HG03103 (cell line): Measurements from ENCODE around the gene ITGB4.

ENCODE experiments used
- ATAC-seq: cut with Tn5 transposase; IDR thresholded peaks from one replicate; pipeline ENCODE4 v1.9.1; 2021; ENCODE audit warnings: low read depth; ENCODE audit not compliant: unreplicated experiment

ITGB4 gene

DNA sequence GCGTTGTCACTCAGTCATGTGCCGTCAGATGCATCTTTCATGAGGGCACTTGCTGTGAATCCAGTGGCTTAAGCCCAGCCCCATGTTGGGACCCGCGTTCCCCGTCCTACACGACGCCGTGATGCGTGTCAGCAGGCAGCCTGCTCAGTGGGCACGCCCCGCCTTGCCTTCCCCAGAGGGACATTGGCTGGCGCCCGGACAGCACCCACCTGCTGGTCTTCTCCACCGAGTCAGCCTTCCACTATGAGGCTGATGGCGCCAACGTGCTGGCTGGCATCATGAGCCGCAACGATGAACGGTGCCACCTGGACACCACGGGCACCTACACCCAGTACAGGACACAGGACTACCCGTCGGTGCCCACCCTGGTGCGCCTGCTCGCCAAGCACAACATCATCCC lies 8.8 kb downstream of the ITGB4 start:
- ATAC-seq, result no peak

DNA sequence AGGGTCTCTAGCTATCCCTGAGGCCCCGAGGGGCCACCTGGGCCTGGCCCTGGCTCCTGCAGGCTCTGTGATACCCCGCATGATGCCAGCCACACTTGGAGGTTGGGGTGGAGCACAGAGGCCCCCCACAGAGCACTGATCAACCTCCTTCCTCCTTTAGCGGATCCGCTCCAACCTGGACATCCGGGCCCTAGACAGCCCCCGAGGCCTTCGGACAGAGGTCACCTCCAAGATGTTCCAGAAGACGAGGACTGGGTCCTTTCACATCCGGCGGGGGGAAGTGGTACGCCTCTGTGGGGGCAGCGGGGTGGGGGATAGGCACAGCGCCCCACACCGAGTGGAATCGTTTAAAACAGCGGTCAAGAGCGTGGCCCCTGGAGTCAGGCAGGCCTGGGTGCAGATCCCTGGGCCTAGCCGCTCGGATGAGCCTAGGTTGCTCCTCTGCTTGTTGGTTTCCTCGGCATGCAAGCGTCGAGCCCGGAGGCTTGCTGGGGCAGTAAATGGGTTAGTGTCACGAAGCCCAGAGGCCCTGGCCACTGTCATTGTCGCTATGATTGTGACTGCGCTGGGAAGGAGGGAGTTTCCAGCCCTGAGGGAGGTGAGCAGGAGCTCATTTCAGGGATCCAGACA lies 9.9 kb downstream of the ITGB4 start:
- no peak for ATAC-seq

DNA sequence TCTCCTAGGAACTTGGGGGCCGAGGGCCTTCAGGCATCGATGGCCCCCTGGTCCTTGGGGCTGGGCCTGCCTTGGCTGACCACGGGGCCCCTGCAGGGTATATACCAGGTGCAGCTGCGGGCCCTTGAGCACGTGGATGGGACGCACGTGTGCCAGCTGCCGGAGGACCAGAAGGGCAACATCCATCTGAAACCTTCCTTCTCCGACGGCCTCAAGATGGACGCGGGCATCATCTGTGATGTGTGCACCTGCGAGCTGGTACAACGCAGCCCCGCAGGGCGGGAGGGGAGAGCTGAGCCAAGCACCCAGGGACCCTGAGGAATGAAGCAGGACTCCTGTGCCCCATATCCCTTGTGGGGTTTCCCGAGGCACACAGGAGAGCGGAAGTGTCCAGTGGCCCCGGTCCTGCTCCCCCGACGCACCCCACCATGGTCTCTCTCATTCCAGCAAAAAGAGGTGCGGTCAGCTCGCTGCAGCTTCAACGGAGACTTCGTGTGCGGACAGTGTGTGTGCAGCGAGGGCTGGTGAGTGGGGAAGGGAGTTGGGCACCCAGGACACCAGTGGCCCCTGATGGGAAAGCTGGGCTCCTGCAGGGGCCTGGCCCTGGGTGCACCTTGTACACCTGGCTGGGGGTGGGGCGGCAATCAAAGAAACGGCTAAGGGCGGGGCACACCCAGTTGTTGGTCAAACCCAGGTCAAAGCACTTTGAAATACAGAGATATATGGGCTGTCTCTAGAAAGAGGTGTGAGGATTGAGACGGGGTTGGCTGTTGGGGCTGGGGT lies 10.6 kb downstream of the ITGB4 start:
- ATAC-seq, result no peak

DNA sequence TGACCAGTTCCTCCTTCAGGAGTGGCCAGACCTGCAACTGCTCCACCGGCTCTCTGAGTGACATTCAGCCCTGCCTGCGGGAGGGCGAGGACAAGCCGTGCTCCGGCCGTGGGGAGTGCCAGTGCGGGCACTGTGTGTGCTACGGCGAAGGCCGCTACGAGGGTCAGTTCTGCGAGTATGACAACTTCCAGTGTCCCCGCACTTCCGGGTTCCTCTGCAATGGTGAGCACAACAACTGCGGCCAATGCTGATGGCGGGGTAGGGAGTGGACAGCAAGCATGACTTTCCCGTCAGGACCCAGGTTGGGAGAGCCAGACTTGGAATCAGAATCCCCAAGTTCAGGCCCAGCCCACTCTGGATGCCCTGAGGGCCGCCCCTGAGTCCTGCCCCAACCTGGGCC lies 12.2 kb downstream of the ITGB4 start:
- ATAC-seq, result no peak

DNA sequence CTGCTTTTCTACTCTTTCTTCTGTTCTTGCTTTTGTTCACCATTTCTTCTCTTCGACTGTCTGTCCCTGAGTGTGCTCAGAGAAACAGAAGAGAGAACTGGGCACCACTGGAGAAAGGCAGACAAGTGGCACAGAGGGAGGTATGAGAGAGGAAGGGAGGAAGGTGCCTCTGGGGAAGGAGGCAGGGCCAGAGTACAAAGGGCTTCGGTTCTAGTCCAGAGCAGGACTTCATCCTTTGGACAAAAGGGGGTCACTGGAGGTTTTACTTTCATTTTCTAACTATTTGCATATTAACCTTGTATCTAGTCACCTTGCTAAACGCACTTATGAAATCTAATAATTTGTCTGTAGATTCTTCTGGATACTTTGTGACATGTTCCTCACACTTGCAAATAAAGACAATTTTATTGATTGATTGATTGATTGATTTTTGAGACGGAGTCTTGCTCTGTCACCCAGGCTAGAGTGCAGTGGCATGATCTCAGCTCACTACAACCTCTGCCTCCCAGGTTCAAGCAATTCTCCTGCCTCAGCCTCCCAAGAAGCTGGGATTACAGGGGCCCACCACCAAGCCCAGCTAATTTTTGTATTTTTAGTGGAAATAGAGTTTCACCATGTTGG lies 13.5 kb downstream of the ITGB4 start:
- ATAC-seq, result no peak

DNA sequence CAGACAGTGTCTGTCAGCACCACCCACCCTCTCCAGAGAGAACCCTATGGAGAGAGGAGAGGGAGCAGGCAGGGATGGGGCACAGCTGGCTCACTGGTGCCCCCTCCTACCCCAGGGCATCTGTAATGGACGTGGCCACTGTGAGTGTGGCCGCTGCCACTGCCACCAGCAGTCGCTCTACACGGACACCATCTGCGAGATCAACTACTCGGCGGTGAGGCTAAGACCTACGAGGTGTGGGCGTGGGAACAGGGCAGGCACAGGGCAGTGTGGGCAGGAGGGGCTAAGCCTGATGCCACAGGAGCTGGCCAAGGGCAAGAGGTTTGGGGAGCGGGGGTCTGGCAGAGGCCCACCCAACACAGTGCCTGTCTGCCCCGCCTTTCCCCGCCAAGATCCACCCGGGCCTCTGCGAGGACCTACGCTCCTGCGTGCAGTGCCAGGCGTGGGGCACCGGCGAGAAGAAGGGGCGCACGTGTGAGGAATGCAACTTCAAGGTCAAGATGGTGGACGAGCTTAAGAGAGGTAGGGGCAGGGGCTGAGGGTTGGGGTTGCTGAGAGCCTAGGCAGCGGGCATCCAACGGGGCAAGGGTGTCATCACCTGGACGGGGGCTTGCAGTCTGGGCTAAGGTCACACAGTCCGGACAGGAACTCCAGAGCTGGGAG lies 15.0 kb downstream of the ITGB4 start:
- no peak for ATAC-seq

DNA sequence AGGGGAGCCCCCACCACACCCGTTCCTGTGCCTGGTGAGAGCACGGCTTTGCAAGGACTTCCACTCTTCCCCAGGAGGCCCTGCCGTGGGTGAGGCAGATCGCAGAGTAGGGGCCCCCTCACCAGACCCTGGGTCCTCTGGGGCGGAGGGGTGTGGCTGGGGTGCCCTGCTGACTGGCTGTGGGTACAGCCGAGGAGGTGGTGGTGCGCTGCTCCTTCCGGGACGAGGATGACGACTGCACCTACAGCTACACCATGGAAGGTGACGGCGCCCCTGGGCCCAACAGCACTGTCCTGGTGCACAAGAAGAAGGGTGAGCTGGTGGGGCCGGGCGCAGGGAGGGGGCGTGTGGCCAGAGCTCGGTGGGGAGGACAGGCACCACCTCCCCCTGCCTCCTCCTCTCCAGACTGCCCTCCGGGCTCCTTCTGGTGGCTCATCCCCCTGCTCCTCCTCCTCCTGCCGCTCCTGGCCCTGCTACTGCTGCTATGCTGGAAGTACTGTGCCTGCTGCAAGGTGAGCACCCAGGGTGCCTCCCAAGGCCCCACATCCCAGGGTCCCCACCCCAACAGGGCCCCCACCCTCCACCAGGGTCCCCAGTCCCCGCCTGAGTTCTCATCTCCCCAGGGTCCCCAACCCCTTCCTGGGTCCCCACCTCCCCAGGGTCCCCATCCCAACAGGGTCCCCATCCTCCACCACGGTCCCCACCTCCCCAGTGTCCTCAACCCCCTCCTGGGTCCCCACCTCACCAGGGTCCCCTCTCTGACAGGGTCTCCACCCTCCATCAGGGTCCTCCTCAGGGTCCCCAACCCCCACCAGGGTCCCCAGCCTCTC lies 16.1 kb downstream of the ITGB4 start:
- ATAC-seq, result no peak

DNA sequence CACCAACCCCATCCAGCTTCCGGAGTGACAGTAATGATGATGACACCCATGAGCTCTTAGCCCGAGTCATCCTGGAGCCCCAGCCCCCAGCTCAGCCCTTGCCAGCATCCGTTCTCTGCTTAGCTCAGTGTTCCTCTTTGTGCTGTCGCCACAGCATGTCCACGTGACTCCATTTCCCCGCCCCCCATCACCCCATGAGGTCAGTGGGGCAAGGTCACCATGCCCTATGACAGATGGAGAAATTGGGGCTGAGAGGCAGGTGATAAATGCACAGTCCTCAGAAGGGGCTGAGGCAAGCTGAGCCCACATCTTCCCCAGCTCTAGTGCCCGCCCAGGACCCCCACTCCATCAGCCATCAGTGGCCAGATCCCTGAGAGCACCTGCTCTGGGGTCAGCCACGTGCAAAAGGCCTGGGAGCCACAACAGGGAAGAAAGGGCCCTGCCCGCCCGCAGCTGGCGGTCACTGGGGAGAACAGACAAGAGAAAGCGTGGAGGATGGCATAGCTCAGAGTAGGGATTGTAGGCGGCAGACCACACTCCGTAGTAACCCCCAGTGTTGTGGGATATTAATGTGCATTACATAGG lies 17.1 kb downstream of the ITGB4 start:
- ATAC-seq, result no peak

DNA sequence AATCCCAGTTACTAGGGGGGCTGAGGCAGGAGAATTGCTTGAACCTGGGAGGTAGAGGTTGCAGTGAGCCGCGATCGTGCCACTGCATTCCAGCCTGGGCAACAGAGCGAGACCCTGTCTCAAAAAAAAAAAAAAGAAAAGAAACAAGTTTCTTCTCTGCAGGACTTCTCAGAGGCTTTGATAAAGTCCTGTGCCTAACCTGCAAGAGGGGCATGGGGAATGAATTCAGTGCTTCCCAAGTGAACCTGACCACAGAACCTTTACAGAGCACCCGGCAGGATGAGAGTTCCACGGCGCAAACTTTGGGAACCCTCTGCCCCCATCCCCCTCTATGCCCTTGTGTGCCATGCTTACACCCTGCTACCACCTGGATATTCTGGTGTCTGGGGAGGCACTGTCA lies 17.9 kb downstream of the ITGB4 start:
- no peak for ATAC-seq

DNA sequence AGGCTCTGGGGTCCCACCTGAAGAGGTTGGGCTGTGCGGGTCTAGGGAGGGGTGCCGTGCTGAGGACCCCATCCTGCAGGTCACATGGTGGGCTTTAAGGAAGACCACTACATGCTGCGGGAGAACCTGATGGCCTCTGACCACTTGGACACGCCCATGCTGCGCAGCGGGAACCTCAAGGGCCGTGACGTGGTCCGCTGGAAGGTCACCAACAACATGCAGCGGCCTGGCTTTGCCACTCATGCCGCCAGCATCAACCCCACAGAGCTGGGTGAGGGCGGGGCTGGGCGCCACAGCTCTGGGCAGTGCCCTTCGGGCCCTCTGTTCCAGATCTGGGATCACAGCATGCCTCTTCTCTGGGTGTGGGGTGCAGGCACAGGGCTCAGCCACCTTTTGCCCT lies 18.5 kb downstream of the ITGB4 start:
- no peak for ATAC-seq

DNA sequence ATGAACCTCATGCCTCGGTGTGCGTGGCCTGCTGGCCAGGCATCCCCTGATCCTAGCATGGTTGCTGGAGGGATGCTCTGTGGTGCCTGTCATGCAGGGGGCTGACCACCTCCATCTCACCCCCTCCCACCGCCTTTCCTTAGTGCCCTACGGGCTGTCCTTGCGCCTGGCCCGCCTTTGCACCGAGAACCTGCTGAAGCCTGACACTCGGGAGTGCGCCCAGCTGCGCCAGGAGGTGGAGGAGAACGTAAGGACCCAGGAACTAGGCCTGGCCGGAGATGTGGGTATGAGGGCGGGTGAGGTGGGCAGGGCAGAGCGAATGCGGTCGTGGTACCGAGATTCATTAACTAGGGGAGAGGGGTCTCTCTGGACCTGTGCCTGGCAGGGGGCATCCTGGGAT lies 19.0 kb downstream of the ITGB4 start:
- ATAC-seq, result no peak

DNA sequence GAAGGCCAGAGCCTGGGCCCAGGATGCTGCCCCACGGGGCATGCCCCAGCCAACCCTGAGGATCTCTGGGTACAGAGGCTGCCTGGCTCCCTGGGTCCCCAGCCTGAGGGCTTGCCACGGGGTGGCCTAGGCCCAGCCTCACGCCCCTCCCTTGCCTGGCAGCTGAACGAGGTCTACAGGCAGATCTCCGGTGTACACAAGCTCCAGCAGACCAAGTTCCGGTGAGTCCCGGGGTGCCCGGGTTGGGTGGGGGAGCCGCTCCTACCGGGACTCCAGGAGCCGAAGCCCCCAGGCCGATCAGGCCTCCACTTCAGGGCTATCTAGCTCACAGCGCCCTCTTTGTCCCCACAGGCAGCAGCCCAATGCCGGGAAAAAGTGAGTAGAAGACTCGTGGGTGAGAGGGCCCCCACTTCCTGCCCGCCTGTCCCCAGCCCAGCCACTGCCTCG lies 19.4 kb downstream of the ITGB4 start:
- no peak for ATAC-seq

DNA sequence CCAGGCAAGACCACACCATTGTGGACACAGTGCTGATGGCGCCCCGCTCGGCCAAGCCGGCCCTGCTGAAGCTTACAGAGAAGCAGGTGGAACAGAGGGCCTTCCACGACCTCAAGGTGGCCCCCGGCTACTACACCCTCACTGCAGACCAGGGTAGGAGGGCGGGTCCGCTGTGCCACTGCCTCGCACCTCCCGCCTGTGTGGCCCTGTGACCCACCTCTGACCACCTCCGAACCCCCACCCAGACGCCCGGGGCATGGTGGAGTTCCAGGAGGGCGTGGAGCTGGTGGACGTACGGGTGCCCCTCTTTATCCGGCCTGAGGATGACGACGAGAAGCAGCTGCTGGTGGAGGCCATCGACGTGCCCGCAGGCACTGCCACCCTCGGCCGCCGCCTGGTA lies 21.1 kb downstream of the ITGB4 start:
- ATAC-seq, result no peak

DNA sequence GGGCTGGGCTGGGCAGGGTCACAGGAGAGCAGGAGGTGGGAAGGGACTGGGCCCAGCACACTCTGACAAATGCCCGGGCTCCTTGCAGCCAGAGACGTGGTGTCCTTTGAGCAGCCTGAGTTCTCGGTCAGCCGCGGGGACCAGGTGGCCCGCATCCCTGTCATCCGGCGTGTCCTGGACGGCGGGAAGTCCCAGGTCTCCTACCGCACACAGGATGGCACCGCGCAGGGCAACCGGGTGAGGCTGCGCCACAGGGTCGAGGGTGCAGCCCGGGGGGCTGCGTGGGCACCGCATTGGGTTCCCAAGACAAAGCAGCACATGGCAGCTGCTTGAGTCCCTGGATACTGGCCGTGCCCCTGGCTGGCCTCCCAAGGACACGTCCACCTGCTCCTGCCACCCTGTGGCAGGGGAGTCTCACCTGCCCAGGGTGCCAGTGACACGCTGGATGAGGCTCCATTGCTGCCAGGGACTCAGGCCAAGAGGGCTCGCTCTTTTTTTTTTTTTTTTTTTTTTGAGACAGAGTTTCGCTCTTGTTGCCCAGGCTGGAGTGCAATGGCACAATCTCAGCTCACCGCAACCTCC lies 22.5 kb downstream of the ITGB4 start:
- no peak for ATAC-seq

DNA sequence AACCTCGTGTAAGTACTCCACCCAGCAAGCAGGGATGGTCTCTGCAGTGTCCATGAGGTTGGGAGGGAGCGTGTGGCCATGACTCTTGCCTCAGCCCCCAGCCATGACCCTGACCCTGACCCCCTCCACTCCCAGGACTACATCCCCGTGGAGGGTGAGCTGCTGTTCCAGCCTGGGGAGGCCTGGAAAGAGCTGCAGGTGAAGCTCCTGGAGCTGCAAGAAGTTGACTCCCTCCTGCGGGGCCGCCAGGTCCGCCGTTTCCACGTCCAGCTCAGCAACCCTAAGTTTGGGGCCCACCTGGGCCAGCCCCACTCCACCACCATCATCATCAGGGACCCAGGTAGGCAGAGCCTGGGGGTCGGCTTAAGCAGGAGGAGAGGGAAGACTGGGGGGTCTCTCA lies 27.4 kb downstream of the ITGB4 start:
- no peak for ATAC-seq

DNA sequence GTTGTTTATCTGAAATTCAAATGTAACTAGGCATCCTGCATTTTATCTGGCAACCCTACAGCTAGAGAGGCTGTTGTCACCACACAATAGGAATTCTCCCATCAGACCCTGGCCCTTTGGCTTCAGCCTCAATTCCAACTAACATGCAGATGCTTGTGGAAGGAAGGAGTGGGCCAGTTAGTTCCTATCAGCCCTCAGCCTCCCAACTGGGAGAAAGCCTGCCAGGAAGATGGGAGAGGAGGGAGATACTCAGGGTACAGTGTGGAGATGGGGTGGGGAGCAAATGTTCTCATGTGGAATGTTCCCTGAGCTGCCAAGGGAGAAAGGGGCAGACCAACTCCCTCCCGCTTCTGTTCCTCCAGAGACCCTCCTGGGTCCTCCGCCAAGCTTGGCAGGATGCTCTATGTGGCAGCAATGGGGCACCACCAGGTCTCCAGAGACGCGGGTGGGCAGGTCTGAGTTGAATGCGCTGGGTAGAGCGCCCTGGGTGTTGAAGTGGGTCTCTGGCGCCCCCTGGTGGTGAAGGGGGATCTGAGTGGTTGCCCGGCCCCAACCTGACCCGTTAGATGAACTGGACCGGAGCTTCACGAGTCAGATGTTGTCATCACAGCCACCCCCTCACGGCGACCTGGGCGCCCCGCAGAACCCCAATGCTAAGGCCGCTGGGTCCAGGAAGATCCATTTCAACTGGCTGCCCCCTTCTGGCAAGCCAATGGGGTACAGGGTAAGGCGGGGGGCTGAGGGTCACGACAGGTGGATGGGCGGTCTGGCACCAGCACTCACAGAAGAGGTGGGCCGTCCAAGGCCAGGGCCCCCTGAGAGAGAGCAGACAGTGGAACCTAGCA lies 28.5 kb downstream of the ITGB4 start:
- ATAC-seq, result no peak

DNA sequence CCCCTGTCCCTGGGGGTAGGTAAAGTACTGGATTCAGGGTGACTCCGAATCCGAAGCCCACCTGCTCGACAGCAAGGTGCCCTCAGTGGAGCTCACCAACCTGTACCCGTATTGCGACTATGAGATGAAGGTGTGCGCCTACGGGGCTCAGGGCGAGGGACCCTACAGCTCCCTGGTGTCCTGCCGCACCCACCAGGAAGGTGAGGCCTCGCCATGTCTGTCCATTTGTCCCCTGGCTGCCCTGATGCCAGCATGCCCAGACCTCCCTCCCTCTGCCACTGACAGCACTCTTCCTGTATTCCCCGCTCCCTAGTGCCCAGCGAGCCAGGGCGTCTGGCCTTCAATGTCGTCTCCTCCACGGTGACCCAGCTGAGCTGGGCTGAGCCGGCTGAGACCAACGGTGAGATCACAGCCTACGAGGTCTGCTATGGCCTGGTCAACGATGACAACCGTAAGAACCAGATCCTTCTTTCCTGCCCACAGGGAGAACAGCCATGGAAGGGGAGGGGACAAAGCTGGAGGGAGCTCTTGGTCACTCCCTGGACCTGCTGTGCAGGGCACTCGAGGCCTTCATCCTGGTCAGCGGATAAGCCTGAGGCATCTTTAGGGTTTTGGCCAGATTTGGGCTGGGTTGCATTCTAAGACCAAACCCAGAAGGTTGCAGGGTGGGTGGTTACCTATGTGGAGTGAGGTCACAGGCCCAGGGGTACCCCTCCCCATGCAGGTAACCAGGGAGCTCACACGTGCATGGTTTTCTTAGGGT lies 29.6 kb downstream of the ITGB4 start:
- ATAC-seq, result no peak

DNA sequence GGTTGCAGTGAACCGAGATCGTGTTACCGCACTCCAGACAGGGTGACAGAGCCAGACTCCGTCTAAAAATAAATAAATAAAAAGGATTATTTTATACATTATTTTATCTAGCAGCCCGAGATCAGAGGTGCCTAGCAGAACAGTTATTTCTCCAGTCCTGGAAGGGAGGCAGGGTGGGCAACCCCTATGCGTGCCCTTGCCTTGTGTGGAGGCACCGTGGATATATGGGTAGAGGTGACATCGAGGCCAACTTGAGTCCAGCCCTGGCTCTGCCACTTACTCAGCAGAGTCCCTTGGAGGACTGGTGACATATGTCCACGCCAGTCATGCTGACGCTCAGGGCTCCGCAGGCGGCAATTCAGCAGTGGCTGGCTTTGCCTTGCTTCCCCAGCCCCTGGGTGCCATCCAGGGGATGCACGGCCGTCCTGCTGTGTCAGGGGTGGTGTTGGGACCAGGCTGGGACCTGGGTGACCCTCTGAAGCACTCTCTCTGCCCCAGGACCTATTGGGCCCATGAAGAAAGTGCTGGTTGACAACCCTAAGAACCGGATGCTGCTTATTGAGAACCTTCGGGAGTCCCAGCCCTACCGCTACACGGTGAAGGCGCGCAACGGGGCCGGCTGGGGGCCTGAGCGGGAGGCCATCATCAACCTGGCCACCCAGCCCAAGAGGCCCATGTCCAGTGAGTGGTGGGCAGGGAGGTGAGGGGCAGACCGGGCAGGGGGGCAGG lies 30.6 kb downstream of the ITGB4 start:
- no peak for ATAC-seq
